Measurements from ENCODE around the gene RIN1.

Gene RIN1

GRCh38 chr11:66294626-66295620 lies 41.3 kb downstream of the RIN1 start:
- no peak for DNase-seq (ENCODE audit: low read depth, low spot score)

GRCh38 chr11:66293777-66294625 lies 42.2 kb downstream of the RIN1 start:
- DNase-seq (ENCODE audit: low read depth, low spot score), result no peak

- no peak for DNase-seq (ENCODE audit: low read depth, low spot score)
Observed at GRCh38 chr11:66293352-66293751, 42.9 kb downstream of the RIN1 start.

DNA sequence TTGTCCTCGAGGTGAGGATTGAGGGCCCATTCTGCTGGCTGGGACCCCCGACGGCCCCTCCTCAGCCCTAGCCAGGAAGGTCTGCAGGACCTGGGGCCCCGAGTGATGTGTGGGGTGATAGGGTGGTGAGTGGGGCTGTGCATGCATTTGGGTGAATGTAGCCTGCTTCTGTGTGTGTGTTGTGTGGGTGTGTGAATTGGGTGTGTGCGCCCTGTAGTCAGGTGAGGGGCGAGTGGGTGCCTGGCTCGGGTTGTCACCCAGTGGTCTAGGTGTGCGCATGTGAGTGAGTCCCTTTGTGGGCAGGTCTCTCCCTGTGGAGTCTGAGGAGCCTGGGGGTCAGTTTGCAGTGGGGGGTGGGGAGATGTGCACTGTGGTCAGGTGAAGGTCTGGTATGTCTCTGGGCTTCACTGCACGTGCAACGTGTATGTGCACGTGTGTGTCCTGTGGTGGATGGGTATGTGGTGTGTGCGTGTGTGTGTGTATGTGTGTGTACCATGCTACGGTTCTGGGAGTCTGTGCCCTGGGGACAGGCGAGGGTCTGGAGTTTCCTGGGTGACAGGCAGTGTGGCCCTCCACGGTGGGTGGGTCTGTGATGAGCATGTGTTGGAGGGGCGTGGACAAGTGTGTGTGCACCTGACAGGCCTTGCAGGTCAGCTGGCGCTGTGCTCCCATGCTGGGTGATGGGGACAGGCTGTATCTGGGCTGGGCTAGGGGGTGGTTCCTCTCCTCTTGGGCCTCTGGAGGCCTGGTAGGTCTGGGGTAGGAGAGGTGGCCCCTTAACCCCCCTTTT lies 43.5 kb downstream of the RIN1 start:
- DNase-seq (ENCODE audit: low read depth, low spot score), result no peak

GRCh38 chr11:66291706-66292542 lies 44.3 kb downstream of the RIN1 start, which contains the start of gene TMEM151A:
TMEM151A (plus strand) TSS chr11:66291894; CDS start chr11:66292014, 120 bp downstream.
- no peak for DNase-seq (ENCODE audit: low read depth, low spot score)

GRCh38 chr11:66291303-66291705 lies 44.9 kb downstream of the RIN1 start:
- no peak for DNase-seq (ENCODE audit: low read depth, low spot score)

- no peak for DNase-seq (ENCODE audit: low read depth, low spot score)
Observed at GRCh38 chr11:66290330-66290621, 46.0 kb downstream of the RIN1 start.

- DNase-seq (ENCODE audit: low read depth, low spot score), result peak; percentile 91
Observed at GRCh38 chr11:66289548-66290329, 46.5 kb downstream of the RIN1 start.

DNA sequence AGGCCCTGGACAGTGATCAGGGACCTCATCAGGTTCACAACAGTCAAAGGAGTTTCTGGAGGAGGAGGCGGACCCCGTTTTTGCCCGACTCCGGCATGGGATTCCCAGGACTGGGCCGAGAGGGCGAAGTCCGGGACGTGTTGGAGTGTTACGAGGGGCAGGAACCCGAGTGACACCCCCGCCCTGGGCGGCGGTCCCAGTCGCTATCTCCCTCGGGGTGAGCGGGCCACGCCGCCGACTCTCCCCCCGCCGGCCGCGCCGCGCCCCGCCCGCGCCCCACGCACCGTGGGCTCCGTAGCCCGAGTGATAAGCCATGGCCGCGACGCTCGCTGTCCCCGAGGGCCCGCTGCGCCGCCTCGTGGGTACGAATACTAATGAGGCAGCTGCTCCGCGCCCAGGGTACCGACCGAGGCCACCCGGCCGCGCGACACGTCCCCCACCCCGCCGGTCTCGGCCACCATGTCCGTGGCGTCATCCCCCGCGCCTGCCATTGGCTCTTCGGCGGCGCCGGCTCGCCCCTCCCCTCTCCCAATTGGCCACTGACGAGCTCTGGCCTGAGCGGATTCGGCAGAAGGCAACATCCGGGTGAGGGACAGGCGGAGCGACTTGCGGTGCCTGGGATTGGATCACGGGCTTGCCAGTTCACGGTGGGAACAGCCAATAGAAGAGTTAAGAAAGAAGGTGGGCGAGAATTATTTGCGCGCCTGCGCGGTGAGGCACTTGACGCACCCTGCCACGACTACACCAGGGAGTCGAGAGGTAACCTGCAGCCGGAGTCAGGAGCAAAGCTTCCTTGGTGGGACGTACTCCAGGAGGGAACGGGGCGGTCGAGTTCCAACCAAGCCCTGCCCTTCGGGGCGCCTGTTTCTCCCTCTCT lies 47.3 kb downstream of the RIN1 start, which contains the start of gene YIF1A:
TSS of gene YIF1A (minus strand) at position 473 of the 877 bp plus-strand sequence. CDS start at position 315, 158 bp downstream.
- DNase-seq (ENCODE audit: low read depth, low spot score), result peak; percentile 100

DNA sequence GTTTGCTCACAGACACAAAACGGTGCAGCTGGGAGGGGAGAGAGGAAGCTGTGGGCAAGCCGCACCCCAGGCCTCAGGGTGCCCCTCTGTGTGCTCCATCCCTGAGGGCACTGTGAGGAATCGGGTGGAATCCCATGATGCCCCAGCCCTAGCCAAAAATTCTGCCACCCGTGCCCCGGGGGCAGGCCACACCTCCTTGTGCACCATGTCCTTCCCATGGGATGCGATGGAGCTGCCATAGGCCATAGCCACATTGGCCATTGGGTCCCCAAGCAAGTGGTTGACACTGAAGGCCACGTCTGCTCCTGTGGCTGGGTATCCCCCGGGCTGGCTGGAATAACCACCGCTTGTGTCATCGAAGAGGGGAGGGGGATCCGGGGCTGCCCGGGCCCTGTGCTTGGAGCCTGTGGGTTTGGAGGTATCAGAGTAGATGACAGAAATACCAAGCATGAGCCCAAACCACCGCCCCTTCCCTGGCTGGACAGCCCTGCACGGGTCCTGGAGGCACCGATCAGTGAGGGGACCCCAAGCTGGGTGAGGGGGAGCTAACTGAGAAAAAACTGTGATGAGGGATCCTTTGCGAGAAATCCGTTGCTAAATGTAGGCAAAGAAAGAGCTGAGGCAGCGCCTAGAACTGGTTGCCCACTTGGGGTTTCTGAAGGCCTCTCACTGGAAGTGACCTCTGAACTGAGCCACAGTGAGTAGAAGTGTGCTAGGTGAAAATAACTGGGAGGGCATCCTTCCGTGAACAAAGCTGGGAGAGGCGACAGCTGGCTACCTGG lies 48.2 kb downstream of the RIN1 start:
- DNase-seq (ENCODE audit: low read depth, low spot score), result peak; percentile 37

GRCh38 chr11:66287211-66287888 lies 48.9 kb downstream of the RIN1 start:
- no peak for DNase-seq (ENCODE audit: low read depth, low spot score)

DNA sequence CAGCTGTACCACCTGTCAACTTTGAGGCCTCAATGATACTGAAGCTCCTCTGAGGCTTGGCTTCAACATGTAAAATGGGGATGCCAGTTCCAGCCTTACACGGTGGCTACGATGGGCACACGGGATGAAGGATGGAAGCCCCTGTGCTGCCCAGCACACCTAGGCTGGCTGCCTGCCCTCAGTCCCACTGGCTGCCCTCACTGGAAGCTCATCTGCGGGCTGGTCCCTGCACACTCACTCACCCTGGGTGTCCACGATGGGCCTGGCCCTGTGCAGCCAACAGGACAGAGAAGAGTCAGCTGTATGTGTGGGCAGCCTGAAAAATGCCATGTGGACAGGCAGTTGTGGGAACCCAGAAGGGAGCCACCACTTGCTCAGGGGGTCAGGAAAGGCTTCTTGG lies 49.5 kb downstream of the RIN1 start:
- DNase-seq (ENCODE audit: low read depth, low spot score), result no peak

DNA sequence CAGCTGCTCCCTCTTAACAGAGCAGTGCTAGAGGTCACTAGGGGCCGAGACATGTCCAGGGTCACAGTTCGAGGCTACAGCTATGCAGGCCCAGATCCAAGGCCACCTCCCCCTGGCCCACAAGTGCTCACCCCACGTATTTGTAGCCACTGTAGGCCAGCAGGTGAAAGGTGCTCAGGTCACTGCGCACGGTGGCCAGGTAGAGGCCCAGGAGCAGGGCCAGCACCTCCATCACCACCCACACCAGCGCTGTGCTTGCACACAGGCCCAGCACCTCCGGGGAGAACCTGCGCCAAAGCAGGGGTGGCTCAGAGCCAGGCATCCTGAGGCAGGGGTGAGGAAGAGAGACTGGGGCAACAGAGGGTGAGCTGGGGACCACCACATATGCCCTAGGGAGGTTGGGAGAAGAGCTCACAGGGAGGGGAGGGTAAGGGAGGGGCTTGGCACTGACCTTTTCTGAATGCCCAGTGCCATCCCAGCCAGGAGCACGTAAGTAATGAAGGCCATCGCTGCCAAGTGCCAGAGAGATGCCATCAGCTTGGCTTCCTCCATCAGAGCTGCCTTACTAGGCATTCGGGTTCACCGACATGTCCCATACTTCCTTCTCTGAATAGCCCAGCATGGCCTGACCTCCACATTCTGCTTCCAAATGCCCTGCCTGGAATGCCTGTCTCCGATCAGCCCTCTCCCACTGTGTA lies 50.8 kb downstream of the RIN1 start:
- no peak for DNase-seq (ENCODE audit: low read depth, low spot score)

GRCh38 chr11:66284526-66285078 lies 51.6 kb downstream of the RIN1 start:
- DNase-seq (ENCODE audit: low read depth, low spot score), result no peak

GRCh38 chr11:66283461-66284105 lies 52.7 kb downstream of the RIN1 start:
- no peak for DNase-seq (ENCODE audit: low read depth, low spot score)

Data from astrocyte of the hippocampus (primary cell).